Bronchial epithelial cell (primary cell): ENCODE data around the gene SLC35F1. TPM values are rescaled to one million over a fixed set of nuclear protein-coding genes. Genes with fewer than 3 reads are reported as not detected.

ENCODE experiments used
- DNase-seq: peaks from one replicate; pipeline ENCODE4 v3.0.0-alpha.2; 2010; ENCODE audit warnings: low read depth
- FAIRE-seq: peaks from 2 replicates; lab custom pipeline; 2011; peaks lifted over from hg19 to GRCh38; lab: Jason Lieb, UNC
- H3K27me3 ChIP-seq: 2 replicates; pipeline ENCODE4 v1.5.1; 2011; ENCODE audit warnings: low read length; ENCODE audit not compliant: control insufficient read depth, insufficient read depth
- H3K36me3 ChIP-seq: 2 replicates; pipeline ENCODE4 v1.5.1; 2011; ENCODE audit warnings: low read length; ENCODE audit not compliant: control insufficient read depth, insufficient read depth
- H3K4me3 ChIP-seq: 2 replicates; pipeline ENCODE4 v1.5.1; 2011; ENCODE audit warnings: mild to moderate bottlenecking, low read depth, low read length, control low read depth
- CTCF ChIP-seq: IDR thresholded peaks from 2 replicates; pipeline ENCODE4 v1.5.1; 2011; ENCODE audit warnings: mild to moderate bottlenecking, moderate library complexity, low read length, control low read depth, inconsistent platforms; ENCODE audit not compliant: insufficient read depth, severe bottlenecking
- total RNA-seq: library from RNA; depleted of rRNA; stranded (reverse); fragments of >200 nt; gene quantifications from 2 replicates; pipeline ENCODE4 v1.2.1, GENCODE V29; 2014

SLC35F1 gene
- total RNA-seq, 1 donor from 2014 or later, result not detected

GRCh38 chr6:117928833-117929232 lies 21.8 kb downstream of the SLC35F1 start:
- no peaks in the 10 kb centered on the region for H3K27me3 ChIP-seq
- DNase-seq (no peak), FAIRE-seq (no peak)
- H3K36me3 ChIP-seq, result no peaks in the 10 kb centered on the region
- no peak overlapping the region for H3K4me3 ChIP-seq
- no peak for TF ChIP-seq CTCF

GRCh38 chr6:117929501-117929900 lies 22.4 kb downstream of the SLC35F1 start:
- FAIRE-seq, result no peak
- no peaks in the 10 kb centered on the region for H3K27me3 ChIP-seq

GRCh38 chr6:117930645-117931044 lies 23.6 kb downstream of the SLC35F1 start:
- no peak for TF ChIP-seq CTCF
- Histone ChIP-seq H3K36me3 (no peaks in the 10 kb centered on the region), H3K4me3 (no peak overlapping the region), H3K27me3 (no peaks in the 10 kb centered on the region)
- DNase-seq, result no peak
- no peak for FAIRE-seq

More at GRCh38 chr6:117929501-117929900, 22.4 kb downstream of the SLC35F1 start:
- TF ChIP-seq CTCF, result no peak
- DNase-seq, result no peak
- H3K36me3 ChIP-seq, result no peaks in the 10 kb centered on the region
- no peak overlapping the region for H3K4me3 ChIP-seq

- TF ChIP-seq CTCF, result no peak
- no peak for FAIRE-seq
These were observed 24.9 kb downstream of the SLC35F1 start for GRCh38 chr6:117932001-117932400.

GRCh38 chr6:117932676-117933075 lies 25.6 kb downstream of the SLC35F1 start:
- FAIRE-seq, result no peak
- Histone ChIP-seq H3K36me3 (no peaks in the 10 kb centered on the region), H3K4me3 (no peak overlapping the region), H3K27me3 (no peaks in the 10 kb centered on the region)
- no peak for DNase-seq
- TF ChIP-seq CTCF, result no peak

More at GRCh38 chr6:117932001-117932400, 24.9 kb downstream of the SLC35F1 start:
- DNase-seq, result no peak
- Histone ChIP-seq H3K27me3 (no peaks in the 10 kb centered on the region), H3K4me3 (no peak overlapping the region), H3K36me3 (no peaks in the 10 kb centered on the region)

- no peak overlapping the region for H3K4me3 ChIP-seq
- DNase-seq (no peak), FAIRE-seq (no peak)
- no peaks in the 10 kb centered on the region for H3K36me3 ChIP-seq
- no peaks in the 10 kb centered on the region for H3K27me3 ChIP-seq
- TF ChIP-seq CTCF, result no peak
These were observed 26.4 kb downstream of the SLC35F1 start for GRCh38 chr6:117933471-117933870.
